Upper lobe of right lung (tissue), 1 donor: ENCODE measurements around the gene FAM114A2. TPM values are rescaled to one million over a fixed set of nuclear protein-coding genes. Genes with fewer than 3 reads are reported as not detected.
A peak's percentile ranks its signal among the peaks of the same experiment; 100 is the strongest.

ENCODE experiments used
- ATAC-seq: fragments of 200-7000 bp; cut with Tn5 transposase; one replicate; pipeline ENCODE4 v1.9.1; 2020; ENCODE audit warnings: mild to moderate bottlenecking, moderate library complexity
- DNase-seq: peaks from one replicate; pipeline ENCODE4 v3.0.0-alpha.2; 2020
- H3K27ac ChIP-seq: fragments of 200-600 bp; one replicate; pipeline ENCODE4 v1.8.0; 2022
- H3K27me3 ChIP-seq: fragments of 200-600 bp; one replicate; pipeline ENCODE4 v1.8.0; 2022; ENCODE audit warnings: mild to moderate bottlenecking
- H3K36me3 ChIP-seq: fragments of 200-600 bp; one replicate; pipeline ENCODE4 v1.8.0; 2022
- H3K4me1 ChIP-seq: fragments of 200-600 bp; one replicate; pipeline ENCODE4 v1.8.0; 2022
- H3K4me3 ChIP-seq: fragments of 200-600 bp; one replicate; pipeline ENCODE4 v1.8.0; 2022; ENCODE audit warnings: mild to moderate bottlenecking
- H3K9me3 ChIP-seq: fragments of 200-600 bp; one replicate; pipeline ENCODE4 v1.8.0; 2022
- intact Hi-C: fragments of 100-400 bp; cut with DNase I; formaldehyde crosslinking; loops from one replicate; pipeline ENCODE4 v1.11.0; 2022
- total RNA-seq: library from RNA; stranded (reverse); fragmentation: NEBNext Ultra II Directional; extraction: Animal tissue kit (Norgen Biotek cat#: 25700); gene quantifications from one replicate; pipeline ENCODE4 v1.2.1, GENCODE V29; 2021
- TF ChIP-seq, protein P1 (sequence below): fragments of 200-600 bp; IDR thresholded peaks from one replicate; pipeline ENCODE4 v1.8.0; 2022; ENCODE audit warnings: antibody characterized with exemption
- donor health status: DM: no; HTN: yes; CAD: no; lungs with severe emphysema.

Gene FAM114A2
- total RNA-seq, 1 donor from 2014 or later: 37.4 TPM

DNA sequence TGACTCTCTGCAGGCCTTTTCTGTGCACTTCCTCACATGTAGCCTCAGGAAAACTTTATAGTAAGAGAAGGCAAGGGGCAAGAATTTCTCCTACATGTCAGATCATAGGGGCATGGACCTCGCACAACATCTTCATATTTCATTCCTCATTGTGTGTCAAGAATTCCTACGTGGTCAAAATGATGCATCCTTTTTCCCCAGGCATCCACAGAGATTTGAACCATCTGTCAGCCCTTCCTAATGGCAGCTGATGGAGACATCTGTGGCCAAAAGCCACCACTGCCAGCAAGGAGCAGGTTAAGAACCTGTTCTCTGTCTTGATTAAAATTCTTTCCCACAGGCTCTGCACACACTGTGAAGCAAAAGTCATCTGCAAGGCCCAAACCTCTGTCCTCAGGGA is 42.5 kb upstream of the FAM114A2 start:
- no peak overlapping the region for H3K27ac ChIP-seq
- DNase-seq (no peak), ATAC-seq (no peak)
- intact Hi-C loops: no loop called here
- TF ChIP-seq, protein P1, sequence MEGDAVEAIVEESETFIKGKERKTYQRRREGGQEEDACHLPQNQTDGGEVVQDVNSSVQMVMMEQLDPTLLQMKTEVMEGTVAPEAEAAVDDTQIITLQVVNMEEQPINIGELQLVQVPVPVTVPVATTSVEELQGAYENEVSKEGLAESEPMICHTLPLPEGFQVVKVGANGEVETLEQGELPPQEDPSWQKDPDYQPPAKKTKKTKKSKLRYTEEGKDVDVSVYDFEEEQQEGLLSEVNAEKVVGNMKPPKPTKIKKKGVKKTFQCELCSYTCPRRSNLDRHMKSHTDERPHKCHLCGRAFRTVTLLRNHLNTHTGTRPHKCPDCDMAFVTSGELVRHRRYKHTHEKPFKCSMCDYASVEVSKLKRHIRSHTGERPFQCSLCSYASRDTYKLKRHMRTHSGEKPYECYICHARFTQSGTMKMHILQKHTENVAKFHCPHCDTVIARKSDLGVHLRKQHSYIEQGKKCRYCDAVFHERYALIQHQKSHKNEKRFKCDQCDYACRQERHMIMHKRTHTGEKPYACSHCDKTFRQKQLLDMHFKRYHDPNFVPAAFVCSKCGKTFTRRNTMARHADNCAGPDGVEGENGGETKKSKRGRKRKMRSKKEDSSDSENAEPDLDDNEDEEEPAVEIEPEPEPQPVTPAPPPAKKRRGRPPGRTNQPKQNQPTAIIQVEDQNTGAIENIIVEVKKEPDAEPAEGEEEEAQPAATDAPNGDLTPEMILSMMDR: no peak
- no peaks in the 10 kb centered on the region for H3K27me3 ChIP-seq
- no peak overlapping the region for H3K4me3 ChIP-seq
- H3K9me3 ChIP-seq: no peaks in the 10 kb centered on the region
- no peaks in the 10 kb centered on the region for H3K36me3 ChIP-seq
- H3K4me1 ChIP-seq: peaks cover 5% of the 10 kb centered on the region

GRCh38 chr5:154078272-154078671 is 39.6 kb upstream of the FAM114A2 start:
- Histone ChIP-seq H3K9me3 (no peaks in the 10 kb centered on the region), H3K27me3 (no peaks in the 10 kb centered on the region), H3K36me3 (no peaks in the 10 kb centered on the region), H3K4me3 (no peak overlapping the region), H3K27ac (no peak overlapping the region), H3K4me1 (peaks cover 5% of the 10 kb centered on the region)
- DNase-seq (no peak), ATAC-seq (no peak)
- intact Hi-C loops: no loop called here
- TF ChIP-seq, protein P1: no peak

GRCh38 chr5:154077696-154078095 is 39.0 kb upstream of the FAM114A2 start:
- Histone ChIP-seq H3K4me1 (peaks cover 5% of the 10 kb centered on the region), H3K27me3 (no peaks in the 10 kb centered on the region), H3K27ac (no peak overlapping the region), H3K36me3 (no peaks in the 10 kb centered on the region), H3K4me3 (no peak overlapping the region), H3K9me3 (no peaks in the 10 kb centered on the region)
- ATAC-seq (peak; percentile 84), DNase-seq (no peak)
- TF ChIP-seq, protein P1: no peak
- intact Hi-C loops: no loop called here

DNA sequence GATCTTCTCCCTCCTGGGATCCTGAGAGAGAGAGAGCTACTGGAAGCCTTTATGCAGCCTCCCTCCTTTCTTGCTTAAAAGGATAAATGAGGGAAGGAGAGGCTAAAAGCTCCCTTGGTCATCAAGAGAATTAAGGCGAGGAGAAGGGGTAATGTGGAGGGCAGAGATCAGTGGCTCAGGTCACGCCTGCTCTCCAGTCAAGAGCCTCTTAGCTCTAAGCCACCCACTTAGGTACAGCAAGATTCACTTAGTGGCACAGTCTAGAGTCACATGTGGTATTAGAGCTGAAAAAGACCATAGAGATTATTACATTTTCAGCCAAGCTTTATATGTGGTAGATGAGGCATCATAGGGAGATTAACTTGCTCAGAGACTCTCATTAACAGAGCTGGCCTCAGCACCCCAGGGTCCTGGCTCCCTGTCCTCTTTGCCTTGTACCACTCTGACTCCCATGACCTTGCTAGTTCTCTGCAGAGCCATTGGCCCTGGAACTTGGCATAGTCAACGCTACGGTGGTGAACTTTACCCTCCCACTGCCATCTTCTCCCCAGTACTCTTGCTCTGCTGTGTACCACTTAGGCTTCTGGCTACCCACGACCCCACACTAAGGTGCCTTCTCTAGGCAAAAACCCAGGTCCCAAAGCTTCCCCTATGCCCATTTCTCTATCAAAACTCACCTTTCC is 37.7 kb upstream of the FAM114A2 start:
- H3K9me3 ChIP-seq: no peaks in the 10 kb centered on the region
- H3K36me3 ChIP-seq: no peaks in the 10 kb centered on the region
- ATAC-seq: peak; percentile 61
- TF ChIP-seq, protein P1: no peak
- H3K4me1 ChIP-seq: peaks cover 5% of the 10 kb centered on the region
- intact Hi-C loops: no loop called here
- H3K27me3 ChIP-seq: no peaks in the 10 kb centered on the region
- no peak overlapping the region for H3K4me3 ChIP-seq
- H3K27ac ChIP-seq: no peak overlapping the region
- no peak for DNase-seq

DNA sequence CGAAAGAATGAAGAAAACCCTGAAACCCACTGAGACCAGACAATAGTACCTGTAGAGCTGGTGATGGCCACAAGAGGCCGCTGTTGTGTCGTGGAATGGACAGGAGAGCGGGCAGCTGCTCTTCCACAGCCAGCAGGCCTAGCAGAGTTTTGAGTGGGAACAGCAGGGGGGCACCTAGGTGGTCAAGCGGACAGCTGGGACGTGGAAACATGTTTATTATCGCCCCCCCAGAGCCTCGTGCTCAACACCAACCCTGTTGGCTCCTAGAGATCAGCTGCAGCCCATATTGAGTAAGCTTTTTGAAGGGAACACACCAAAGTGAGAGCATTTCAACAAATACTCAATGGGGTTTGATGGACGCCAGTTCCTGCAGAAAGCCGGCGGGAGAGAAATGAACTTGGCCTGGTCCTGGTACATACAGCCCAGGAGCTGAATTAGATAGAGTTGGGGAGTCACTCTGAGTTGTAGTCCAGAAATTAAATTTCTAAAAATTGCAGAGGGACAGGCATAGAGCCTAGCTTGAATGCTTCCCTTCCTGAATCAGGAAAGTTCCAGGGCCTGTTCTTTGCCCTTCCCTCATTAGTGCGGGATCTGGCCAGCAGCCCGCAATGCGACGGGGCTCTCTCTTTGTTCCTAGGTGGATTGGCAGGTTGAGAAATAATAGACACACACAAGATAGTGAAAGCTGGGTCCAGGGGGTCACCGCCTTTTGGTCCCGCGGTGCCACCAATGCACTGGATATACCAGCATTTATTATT is 33.9 kb upstream of the FAM114A2 start:
- DNase-seq (peak; percentile 89), ATAC-seq (peak; percentile 98)
- Histone ChIP-seq H3K27ac (no peak overlapping the region), H3K9me3 (no peaks in the 10 kb centered on the region), H3K4me1 (peaks cover 4% of the 10 kb centered on the region), H3K4me3 (no peak overlapping the region), H3K36me3 (no peaks in the 10 kb centered on the region), H3K27me3 (no peaks in the 10 kb centered on the region)
- TF ChIP-seq, protein P1: peak; percentile 95
- intact Hi-C loops: loop anchor here (5.0 kb wide), 2 partner anchors 110 to 335 kb away; no protein-coding TSS in a partner anchor
